ENCODE data around the gene GAMT. TPM values are rescaled to one million over a fixed set of nuclear protein-coding genes. Genes with fewer than 3 reads are reported as not detected.
A peak's percentile ranks its signal among the peaks of the same experiment; 100 is the strongest.
"Not testable (repeated sequence)": the region's sequence is repeated elsewhere in the genome, so short reads cannot be mapped to it uniquely, and the experiment has no call there.

Gene GAMT
- total and polyA plus RNA-seq, 5 experiments from 2014 or later = 14.0 to 33.6 (median 29.4) TPM

DNA sequence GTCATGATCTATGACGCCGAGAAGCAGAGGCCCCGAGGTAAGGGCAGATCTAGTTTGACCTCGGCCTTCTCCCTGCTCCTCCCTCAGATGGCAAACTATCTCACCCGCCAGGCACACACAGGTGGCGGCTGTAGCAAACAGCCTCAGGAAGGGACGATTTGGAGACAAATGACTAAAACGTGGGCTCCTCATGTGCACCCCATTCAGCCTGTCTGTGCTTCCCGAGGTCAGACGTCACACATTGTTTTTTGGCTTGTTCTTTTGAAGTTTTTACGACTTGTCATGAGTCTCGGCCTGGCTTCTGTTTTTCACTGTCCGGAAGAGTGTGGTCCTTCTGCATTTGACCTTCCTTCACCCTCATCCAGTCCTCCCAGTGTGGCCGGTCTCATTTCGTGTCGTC is 21.0 kb upstream of the GAMT start:
- Mint-ChIP-seq H3K4me3 (no peak overlapping the region), H3K4me1 (peaks cover 2 to 10% (median 4%) of the 10 kb centered on the region in 4 donors), H3K27me3 (no peaks in the 10 kb centered on the region), H3K9me3 (no peaks in the 10 kb centered on the region), H3K36me3 (peaks cover 0 to 81% (median 14%) of the 10 kb centered on the region in 3 donors), H3K27ac (no peak overlapping the region)
- no peak for ATAC-seq
- no peak for DNase-seq
- POLR2A ChIA-PET = no interaction called here

DNA sequence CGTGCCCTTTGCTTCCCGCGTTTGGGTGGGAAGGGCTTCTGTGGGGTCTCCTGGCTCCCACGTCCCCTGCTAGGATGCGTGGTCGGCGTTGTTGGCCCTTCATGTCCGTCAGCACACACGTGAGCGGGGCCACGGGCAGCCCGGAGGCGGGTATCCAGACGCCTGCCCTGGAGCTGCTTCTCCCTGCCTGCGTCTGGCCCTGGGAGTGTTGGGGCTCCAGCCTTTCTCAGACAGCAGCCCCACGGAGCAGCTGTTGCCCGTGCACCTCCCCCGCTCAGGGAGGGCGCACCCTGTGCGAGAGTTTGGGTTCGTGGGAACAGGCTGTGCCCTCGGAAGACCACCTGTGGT is 20.6 kb upstream of the GAMT start:
- Mint-ChIP-seq H3K4me3 (no peak overlapping the region), H3K27me3 (no peaks in the 10 kb centered on the region), H3K27ac (no peak overlapping the region), H3K36me3 (peaks cover 0 to 83% (median 14%) of the 10 kb centered on the region in 3 donors), H3K9me3 (no peaks in the 10 kb centered on the region), H3K4me1 (peaks cover 4 to 14% (median 8%) of the 10 kb centered on the region in 4 donors)
- POLR2A ChIA-PET = no interaction called here
- DNase-seq (peak in 1 of 10 donors; percentile 59), ATAC-seq (no peak)

DNA sequence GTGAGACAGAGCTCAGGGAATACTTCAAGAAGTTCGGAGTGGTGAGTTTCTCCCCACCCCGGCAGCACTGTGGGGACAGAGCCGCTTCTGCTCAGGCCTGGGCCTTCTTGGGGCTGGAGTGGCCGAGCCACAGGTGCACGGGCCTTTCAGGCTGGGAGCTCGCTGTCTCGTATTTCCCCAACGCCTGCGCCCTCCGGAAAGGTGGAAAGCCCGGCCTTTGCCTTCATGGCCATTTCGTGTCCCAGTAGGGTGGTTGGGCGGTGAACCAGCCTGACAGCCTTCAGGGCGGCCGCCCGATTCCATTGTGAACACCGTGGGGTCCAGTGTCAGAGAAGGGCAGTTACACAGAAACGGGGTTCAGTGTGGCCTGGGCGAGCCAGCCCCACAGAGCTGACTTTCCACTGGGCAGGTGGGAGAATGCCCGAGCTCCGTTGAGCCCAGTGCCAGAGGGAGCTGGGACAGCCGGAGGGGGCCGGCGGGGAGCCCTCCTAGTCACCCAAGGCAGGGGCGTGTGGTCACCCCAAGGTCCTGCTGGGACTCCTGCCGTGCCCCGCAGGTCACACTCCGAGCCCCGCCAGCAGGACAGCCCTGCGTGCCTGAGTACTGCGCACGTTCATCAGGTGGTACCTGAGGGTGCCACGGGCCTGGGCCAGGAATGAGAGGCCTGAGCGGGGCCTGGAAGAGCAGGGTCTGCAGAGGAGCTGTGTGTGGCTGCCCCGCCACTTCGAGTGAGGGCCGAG is 20.0 kb upstream of the GAMT start:
- Mint-ChIP-seq H3K36me3 (peaks cover 0 to 80% (median 14%) of the 10 kb centered on the region in 3 donors), H3K4me3 (no peak overlapping the region), H3K4me1 (peaks cover 7 to 18% (median 13%) of the 10 kb centered on the region in 4 donors), H3K27ac (no peak overlapping the region), H3K27me3 (no peaks in the 10 kb centered on the region), H3K9me3 (no peaks in the 10 kb centered on the region)
- ATAC-seq (no peak), DNase-seq (no peak)
- POLR2A ChIA-PET = interaction anchor here (1.0 kb wide), 1 partner anchor 13 kb away, joined by 3 read pairs; no protein-coding TSS in a partner anchor

GRCh38 chr19:1420590-1420989 is 19.2 kb upstream of the GAMT start:
- Mint-ChIP-seq H3K36me3 (peaks cover 0 to 79% (median 15%) of the 10 kb centered on the region in 3 donors), H3K27ac (no peak overlapping the region), H3K9me3 (no peaks in the 10 kb centered on the region), H3K4me3 (no peak overlapping the region), H3K4me1 (peaks cover 11 to 26% (median 21%) of the 10 kb centered on the region in 4 donors), H3K27me3 (no peaks in the 10 kb centered on the region)
- POLR2A ChIA-PET = interaction anchor here (1.0 kb wide), 1 partner anchor 12 kb away, joined by 3 read pairs; no protein-coding TSS in a partner anchor
- no peak for ATAC-seq
- no peak for DNase-seq

DNA sequence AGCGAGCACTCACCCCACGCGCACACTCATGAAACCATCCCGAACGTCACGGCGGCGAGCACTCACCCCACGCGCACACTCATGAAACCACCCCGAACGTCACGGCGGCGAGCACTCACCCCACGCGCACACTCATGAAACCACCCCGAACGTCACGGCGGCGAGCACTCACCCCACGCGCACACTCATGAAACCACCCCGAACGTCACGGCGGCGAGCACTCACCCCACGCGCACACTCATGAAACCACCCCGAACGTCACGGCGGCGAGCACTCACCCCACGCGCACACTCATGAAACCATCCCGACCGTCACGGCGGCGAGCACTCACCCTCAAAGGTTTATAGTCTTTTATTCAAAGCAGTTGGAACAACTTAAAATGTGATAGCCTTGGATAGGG is 18.7 kb upstream of the GAMT start:
- peaks cover 0 to 78% (median 14%) of the 10 kb centered on the region in 3 donors for H3K36me3 Mint-ChIP-seq
- peaks cover 13 to 30% (median 26%) of the 10 kb centered on the region in 4 donors for H3K4me1 Mint-ChIP-seq
- DNase-seq, H3K27me3 Mint-ChIP-seq, ATAC-seq, H3K4me3 Mint-ChIP-seq, H3K27ac Mint-ChIP-seq, H3K9me3 Mint-ChIP-seq: not testable (repeated sequence)
- POLR2A ChIA-PET = interaction anchor here (1.0 kb wide), 1 partner anchor 11 kb away, joined by 3 read pairs; no protein-coding TSS in a partner anchor

GRCh38 chr19:1418951-1419738 is 17.8 kb upstream of the GAMT start:
- Mint-ChIP-seq H3K4me1 (peaks cover 16 to 38% (median 32%) of the 10 kb centered on the region in 4 donors), H3K9me3 (no peaks in the 10 kb centered on the region), H3K4me3 (peak overlapping the region in 2 of 10 donors; percentile 1 to 22), H3K27ac (peak overlapping the region in 1 of 10 donors; percentile 53), H3K27me3 (no peaks in the 10 kb centered on the region), H3K36me3 (peaks cover 0 to 78% (median 12%) of the 10 kb centered on the region in 3 donors)
- DNase-seq (no peak), ATAC-seq (no peak)
- POLR2A ChIA-PET = interaction anchor here (2.1 kb wide), 1 partner anchor 10 kb away, joined by 6 read pairs; no protein-coding TSS in a partner anchor

DNA sequence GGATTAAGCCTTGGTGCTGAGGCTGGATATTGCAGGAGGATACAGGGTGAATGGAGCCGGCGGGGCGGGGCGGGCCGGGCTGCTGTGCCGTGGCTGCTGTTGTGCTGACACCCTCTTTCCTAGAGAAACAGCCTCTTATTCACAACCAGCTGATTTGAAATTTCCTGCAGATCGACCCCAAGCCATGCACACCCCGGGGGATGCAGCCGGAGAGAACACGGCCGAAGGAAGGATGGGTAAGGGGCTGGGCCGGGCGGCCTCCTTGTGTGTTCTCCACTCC is 17.1 kb upstream of the GAMT start:
- POLR2A ChIA-PET = interaction anchor here (1.4 to 2.1 kb wide), 2 partner anchors 9 kb away, joined by 3 to 6 read pairs; no protein-coding TSS in a partner anchor
- Mint-ChIP-seq H3K27ac (no peak overlapping the region), H3K4me3 (no peak overlapping the region), H3K36me3 (peaks cover 0 to 73% (median 12%) of the 10 kb centered on the region in 3 donors), H3K27me3 (no peaks in the 10 kb centered on the region), H3K9me3 (no peaks in the 10 kb centered on the region), H3K4me1 (peaks cover 16 to 45% (median 37%) of the 10 kb centered on the region in 4 donors)
- no peak for ATAC-seq
- DNase-seq = no peak

- Mint-ChIP-seq H3K4me1 (peaks cover 16 to 50% (median 42%) of the 10 kb centered on the region in 4 donors), H3K27ac (peak overlapping the region in 5 of 10 donors; percentile 18 to 95 (median 74)), H3K4me3 (peak overlapping the region in 2 of 10 donors; percentile 15 to 39), H3K27me3 (no peaks in the 10 kb centered on the region), H3K36me3 (peaks cover 0 to 73% (median 12%) of the 10 kb centered on the region in 3 donors), H3K9me3 (no peaks in the 10 kb centered on the region)
- no peak for DNase-seq
- ATAC-seq = no peak
- POLR2A ChIA-PET = interaction anchor here (1.4 to 2.1 kb wide), 2 partner anchors 9 kb away, joined by 3 to 6 read pairs; no protein-coding TSS in a partner anchor
Measured at GRCh38 chr19:1417681-1418495, 16.5 kb upstream of the GAMT start.

DNA sequence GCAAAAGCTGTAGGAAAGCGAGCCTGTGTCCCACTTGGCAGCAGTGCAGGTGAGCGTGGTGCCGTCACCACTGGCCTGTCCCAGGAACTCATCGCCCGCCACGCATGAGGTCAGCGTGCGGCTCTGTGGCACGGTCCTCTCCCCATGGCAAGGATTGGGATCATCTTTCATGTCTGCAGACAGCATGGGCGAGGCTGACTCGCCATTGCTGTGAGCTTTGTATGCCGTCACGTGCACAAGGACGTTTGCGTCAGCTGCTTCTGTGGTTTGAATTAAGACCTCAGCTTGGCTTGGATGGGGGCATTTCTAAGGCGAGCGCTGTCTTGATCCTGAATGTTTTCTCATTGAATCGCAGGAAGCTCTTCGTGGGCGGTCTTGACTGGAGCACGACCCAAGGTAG is 15.8 kb upstream of the GAMT start:
- H3K27me3 Mint-ChIP-seq = no peaks in the 10 kb centered on the region
- peaks cover 0 to 71% (median 9%) of the 10 kb centered on the region in 3 donors for H3K36me3 Mint-ChIP-seq
- DNase-seq (no peak), ATAC-seq (no peak)
- H3K4me1 Mint-ChIP-seq = peaks cover 17 to 57% (median 47%) of the 10 kb centered on the region in 4 donors
- H3K4me3 Mint-ChIP-seq = peak overlapping the region in 3 of 10 donors; percentile 15 to 45 (median 39)
- H3K27ac Mint-ChIP-seq = peak overlapping the region in 9 of 10 donors; percentile 14 to 95 (median 57)
- H3K9me3 Mint-ChIP-seq = no peaks in the 10 kb centered on the region
- POLR2A ChIA-PET = interaction anchor here (1.4 to 2.1 kb wide), 3 partner anchors 8 to 15 kb away, joined by 3 to 6 read pairs (median 3); no protein-coding TSS in a partner anchor

GRCh38 chr19:1416014-1416841 is 14.9 kb upstream of the GAMT start:
- H3K4me3 Mint-ChIP-seq = peak overlapping the region in 8 of 10 donors; percentile 24 to 77 (median 50)
- peak overlapping the region; percentile 27 to 93 (median 76) for H3K27ac Mint-ChIP-seq
- H3K4me1 Mint-ChIP-seq = peaks cover 23 to 66% (median 57%) of the 10 kb centered on the region in 4 donors
- DNase-seq (no peak), ATAC-seq (no peak)
- POLR2A ChIA-PET = interaction anchor here (1.4 kb wide), 1 partner anchor 14 kb away, joined by 3 read pairs; no protein-coding TSS in a partner anchor
- H3K27me3 Mint-ChIP-seq = no peaks in the 10 kb centered on the region
- no peaks in the 10 kb centered on the region for H3K9me3 Mint-ChIP-seq
- H3K36me3 Mint-ChIP-seq = peaks cover 0 to 70% (median 9%) of the 10 kb centered on the region in 3 donors

All from naive thymus-derived CD8-positive, alpha-beta T cell (primary cell).